Panc1 (cell line): Measurements from ENCODE around the gene TFDP1.

Experiments
- POLR2AphosphoS5 ChIP-seq: IDR thresholded peaks from 2 replicates; pipeline ENCODE4 v1.6.1; 2012; ENCODE audit warnings: mild to moderate bottlenecking, low read depth, low read length, moderate library complexity
- TCF7L2 ChIP-seq: IDR thresholded peaks from 2 replicates; pipeline ENCODE4 v1.6.1; 2011; ENCODE audit warnings: mild to moderate bottlenecking, low read depth, low read length, inconsistent platforms
- TF ChIP-seq, protein P1 (sequence below): fragments of 450-650 bp; IDR thresholded peaks from 2 replicates; pipeline ENCODE4 v1.5.1; 2017; ENCODE audit warnings: mild to moderate bottlenecking

DNA sequence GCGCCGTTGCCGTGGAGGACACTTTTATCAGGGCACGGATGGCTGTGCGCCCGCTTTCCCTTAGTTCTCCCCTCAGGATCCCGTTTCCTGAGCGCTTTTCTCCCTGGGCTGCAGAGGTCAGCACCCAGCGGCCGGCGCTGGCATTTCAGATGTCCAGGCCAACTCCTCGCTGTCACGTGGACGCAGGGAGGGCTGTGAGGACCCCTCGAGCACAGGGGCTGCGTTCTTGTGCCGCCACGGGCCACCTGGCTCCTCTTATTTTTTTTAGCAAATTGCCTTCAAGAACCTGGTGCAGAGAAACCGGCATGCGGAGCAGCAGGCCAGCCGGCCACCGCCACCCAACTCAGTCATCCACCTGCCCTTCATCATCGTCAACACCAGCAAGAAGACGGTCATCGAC is 51.2 kb downstream of the TFDP1 start:
- TF ChIP-seq POLR2AphosphoS5 (no peak), TCF7L2 (no peak)
- TF ChIP-seq, protein P1, sequence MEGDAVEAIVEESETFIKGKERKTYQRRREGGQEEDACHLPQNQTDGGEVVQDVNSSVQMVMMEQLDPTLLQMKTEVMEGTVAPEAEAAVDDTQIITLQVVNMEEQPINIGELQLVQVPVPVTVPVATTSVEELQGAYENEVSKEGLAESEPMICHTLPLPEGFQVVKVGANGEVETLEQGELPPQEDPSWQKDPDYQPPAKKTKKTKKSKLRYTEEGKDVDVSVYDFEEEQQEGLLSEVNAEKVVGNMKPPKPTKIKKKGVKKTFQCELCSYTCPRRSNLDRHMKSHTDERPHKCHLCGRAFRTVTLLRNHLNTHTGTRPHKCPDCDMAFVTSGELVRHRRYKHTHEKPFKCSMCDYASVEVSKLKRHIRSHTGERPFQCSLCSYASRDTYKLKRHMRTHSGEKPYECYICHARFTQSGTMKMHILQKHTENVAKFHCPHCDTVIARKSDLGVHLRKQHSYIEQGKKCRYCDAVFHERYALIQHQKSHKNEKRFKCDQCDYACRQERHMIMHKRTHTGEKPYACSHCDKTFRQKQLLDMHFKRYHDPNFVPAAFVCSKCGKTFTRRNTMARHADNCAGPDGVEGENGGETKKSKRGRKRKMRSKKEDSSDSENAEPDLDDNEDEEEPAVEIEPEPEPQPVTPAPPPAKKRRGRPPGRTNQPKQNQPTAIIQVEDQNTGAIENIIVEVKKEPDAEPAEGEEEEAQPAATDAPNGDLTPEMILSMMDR: no peak
